ENCODE results near the gene ACOT11.
A peak's percentile ranks its signal among the peaks of the same experiment; 100 is the strongest.
"Not testable (repeated sequence)": the region's sequence is repeated elsewhere in the genome, so short reads cannot be mapped to it uniquely, and the experiment has no call there.

ACOT11 gene

DNA sequence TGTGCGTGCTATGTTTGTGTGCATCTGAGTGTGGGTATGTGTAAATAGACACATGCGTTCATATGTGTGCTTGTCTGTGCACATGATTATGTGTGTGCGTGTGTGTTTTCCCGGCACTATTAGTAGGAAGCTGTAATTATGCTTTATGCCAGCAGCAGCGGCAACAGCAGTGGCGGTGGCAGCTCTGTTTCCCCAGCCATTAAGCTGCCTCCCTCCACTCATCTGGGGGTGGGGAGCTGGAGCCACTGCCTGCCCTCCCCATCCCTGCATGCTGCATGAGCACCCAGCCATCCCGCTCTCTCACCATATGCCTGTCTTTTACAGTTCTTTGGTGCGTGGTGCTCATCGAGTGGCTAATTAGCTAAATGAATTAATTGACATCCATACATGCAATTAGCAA, 30.5 kb upstream of the ACOT11 start:
- DNase-seq = no peak
- TF ChIP-seq POLR2A (IDR thresholded peaks at IDR 0.05; ENCODE audit: low read length) (no peak), GATA1 (IDR thresholded peaks at IDR 0.05; ENCODE audit: low read depth, low read length) (no peak)

DNA sequence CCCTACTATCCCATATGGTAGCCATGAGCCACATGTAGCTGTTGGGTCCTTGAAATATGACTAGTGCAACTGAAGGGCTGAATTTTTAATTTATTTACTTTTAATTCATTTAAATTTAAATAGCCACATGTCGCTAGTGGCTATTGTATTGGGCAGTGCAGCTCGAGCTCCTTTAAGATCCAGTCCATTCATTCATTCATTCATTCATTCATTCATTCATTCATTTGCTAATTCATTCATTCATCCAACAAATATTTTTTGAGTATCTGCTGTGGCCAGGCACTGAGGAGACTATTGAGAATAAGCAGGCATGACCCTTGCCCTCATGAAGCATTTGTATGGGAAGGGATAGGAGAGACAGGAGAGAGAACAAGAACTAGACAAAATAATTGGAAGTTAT, 29.5 kb upstream of the ACOT11 start:
- no peak for DNase-seq
- no peak for TF ChIP-seq GATA1 (IDR thresholded peaks at IDR 0.05; ENCODE audit: low read depth, low read length)
- TF ChIP-seq POLR2A (IDR thresholded peaks at IDR 0.05; ENCODE audit: low read length) = no peak

DNA sequence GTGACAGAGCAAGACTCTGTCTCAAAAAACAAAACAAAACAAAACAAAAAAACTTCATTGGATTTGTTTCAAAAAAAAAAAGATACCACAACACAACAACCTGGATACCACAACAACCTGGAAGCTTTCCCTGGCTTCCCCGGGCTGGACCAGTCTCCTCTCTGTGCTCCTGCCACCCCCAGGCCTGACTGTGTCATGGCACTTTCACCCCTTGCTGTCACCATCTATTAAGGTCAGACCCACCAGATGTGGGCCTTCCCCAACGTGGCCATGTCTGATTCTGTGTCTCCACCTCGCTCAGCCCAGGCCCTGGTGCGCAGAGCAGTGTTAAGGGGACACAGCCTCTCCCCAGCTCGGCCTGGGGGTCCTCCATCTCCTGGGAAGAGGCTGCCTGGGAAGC, 28.3 kb upstream of the ACOT11 start:
- peak in 1 of 2 experiments; percentile 13 for DNase-seq

GRCh38 chr1:54520631-54521321, 27.3 kb upstream of the ACOT11 start:
- DNase-seq = no peak
- no peak for TF ChIP-seq GATA1 (IDR thresholded peaks at IDR 0.05; ENCODE audit: low read depth, low read length)

More for the DNA sequence above, 28.3 kb upstream of the ACOT11 start:
- TF ChIP-seq GATA1 (IDR thresholded peaks at IDR 0.05; ENCODE audit: low read depth, low read length) = no peak
- no peak for TF ChIP-seq POLR2A (IDR thresholded peaks at IDR 0.05; ENCODE audit: low read length)

DNA sequence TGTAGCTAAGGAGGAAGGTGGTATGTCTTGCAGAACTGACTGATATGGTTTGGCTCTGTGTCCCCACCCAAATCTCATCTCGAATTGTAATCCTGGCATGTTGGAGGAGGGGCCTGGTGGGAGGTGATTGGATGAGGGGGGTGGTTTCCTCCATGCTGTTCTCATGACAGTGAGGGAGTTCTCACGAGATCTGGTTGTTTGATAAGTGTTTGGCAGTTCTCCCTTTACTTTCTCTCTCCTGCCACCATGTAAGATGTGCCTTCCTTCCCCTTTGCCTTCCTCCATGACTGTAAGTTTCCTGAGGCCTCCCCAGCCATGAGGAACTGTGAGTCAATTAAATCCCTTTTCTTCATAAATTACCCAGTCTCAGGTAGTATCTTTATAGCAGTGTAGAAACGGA, 21.5 kb upstream of the ACOT11 start:
- DNase-seq = not testable (repeated sequence)

- no peak for TF ChIP-seq GATA1 (IDR thresholded peaks at IDR 0.05; ENCODE audit: low read depth, low read length)
- no peak for TF ChIP-seq POLR2A (IDR thresholded peaks at IDR 0.05; ENCODE audit: low read length)
- DNase-seq = no peak
Observed at GRCh38 chr1:54528613-54529012, 19.4 kb upstream of the ACOT11 start.

DNA sequence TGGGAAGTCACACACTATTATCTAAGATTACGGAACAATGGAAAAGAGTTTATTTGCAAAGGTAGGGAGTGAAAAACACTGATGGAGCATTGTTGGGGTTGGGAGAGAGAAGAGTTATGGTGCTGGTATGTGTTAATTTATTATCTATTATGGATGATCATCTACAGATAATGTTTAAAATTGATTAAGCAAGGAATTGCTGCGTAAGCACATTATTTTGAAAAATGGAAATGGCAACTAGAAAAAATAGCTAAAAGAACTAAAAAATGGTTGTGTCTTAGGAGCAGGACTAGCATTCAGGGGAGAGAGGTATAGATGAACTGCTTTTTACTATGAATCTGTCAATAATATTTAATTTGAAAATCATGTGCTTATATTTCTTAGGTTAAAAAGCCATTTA, 16.0 kb upstream of the ACOT11 start:
- DNase-seq = no peak
- TF ChIP-seq POLR2A (IDR thresholded peaks at IDR 0.05; ENCODE audit: low read length) = no peak

DNA sequence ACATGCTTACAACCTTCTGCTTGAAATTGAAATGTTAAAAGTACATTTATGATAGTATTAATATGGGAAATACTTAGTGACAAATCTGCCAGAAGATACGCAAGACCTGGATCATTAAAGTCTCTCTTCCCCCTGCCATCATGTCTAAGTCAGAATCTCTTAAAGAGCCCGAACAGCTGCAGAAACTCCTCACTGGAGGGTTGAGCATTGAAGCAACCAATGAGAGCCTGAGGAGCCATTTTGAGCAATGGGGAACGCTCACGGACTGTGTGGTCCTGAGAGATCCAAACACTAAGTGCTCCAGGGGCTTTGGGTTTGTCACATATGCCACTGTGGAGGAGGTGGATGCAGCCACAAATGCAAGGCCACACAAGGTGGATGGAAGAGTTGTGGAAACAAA, 11.4 kb upstream of the ACOT11 start:
- not testable (repeated sequence) for DNase-seq

DNA sequence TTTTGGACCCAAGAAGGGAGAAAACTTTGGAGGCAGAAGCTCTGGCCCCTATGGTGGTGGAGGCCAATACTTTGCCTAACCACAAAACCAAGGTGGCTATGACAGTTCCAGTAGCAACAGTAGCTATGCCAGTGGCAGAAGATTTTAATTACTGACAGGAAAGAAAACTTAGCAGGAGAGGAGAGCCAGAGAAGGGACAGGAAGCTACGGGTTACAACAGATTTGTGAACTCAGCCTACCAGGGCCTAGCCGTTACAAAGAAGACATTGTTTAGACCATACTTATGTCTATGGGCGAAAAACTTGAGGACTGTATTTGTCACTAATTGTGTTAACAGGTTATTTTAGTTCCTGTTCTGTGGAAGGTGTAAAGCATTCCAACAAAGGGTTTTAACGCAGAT, 10.4 kb upstream of the ACOT11 start:
- TF ChIP-seq POLR2A (IDR thresholded peaks at IDR 0.05; ENCODE audit: low read length) (no peak), GATA1 (IDR thresholded peaks at IDR 0.05; ENCODE audit: low read depth, low read length) (no peak)

DNA sequence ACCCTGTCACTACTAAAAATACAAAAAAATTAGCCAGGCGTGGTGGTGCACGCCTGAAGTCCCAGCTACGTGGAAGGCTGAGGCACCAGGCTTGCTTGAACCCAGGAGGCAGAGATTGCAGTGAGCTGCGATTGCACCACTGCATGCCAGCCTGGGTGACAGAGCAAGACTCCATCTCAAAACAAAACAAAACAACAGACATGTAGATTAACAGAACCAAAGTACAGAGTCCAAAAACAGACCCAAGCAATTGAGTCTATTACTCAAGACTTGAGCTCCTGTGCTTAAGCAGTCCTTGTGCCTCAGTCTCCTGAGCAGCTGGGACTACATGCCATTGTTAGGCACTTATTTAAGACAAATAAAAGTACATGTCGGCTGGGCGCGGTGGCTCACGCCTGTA, 9.5 kb upstream of the ACOT11 start:
- TF ChIP-seq GATA1 (IDR thresholded peaks at IDR 0.05; ENCODE audit: low read depth, low read length) (no peak), POLR2A (IDR thresholded peaks at IDR 0.05; ENCODE audit: low read length) (no peak)

More for the DNA sequence above, 10.4 kb upstream of the ACOT11 start:
- no peak for DNase-seq

DNA sequence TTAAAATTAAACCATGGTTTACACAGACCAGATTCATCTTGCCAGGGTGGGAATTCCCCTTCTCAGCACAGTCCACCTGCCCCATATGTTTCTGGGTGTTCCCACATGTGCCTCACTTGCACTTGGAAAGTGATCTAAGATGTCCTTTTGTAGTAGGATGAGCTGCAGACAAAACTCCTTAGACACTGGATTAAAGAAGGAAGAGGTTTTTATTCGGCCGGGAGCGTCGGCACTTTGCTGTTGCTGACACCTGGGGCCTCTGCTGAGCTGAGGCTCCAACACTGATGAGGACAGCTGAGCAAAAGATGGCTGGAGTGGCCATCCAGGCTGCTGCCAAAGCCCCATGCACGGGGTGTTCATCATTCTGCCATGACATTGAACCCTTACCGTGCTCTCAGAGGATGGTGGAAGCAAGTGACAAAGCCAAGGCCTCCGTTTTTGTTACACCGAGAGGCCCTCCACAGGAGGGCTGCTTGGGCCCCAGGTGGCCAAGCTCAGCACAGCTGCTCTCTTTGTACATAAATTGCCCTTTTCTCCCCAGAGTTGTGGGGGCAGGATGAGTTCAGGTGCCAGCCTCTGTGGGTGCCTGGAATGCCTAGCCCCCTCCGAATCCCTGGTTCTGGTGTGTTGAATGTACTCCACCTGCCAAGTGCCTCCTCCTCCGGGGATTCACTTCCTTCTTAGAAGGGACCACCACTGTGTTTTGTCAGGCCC, 7.3 kb upstream of the ACOT11 start:
- DNase-seq = no peak
- TF ChIP-seq GATA1 (IDR thresholded peaks at IDR 0.05; ENCODE audit: low read depth, low read length) (no peak), POLR2A (IDR thresholded peaks at IDR 0.05; ENCODE audit: low read length) (no peak)

More for the DNA sequence above, 9.5 kb upstream of the ACOT11 start:
- DNase-seq = no peak

GRCh38 chr1:54542120-54542961, 5.7 kb upstream of the ACOT11 start:
- DNase-seq = peak; percentile 59

DNA sequence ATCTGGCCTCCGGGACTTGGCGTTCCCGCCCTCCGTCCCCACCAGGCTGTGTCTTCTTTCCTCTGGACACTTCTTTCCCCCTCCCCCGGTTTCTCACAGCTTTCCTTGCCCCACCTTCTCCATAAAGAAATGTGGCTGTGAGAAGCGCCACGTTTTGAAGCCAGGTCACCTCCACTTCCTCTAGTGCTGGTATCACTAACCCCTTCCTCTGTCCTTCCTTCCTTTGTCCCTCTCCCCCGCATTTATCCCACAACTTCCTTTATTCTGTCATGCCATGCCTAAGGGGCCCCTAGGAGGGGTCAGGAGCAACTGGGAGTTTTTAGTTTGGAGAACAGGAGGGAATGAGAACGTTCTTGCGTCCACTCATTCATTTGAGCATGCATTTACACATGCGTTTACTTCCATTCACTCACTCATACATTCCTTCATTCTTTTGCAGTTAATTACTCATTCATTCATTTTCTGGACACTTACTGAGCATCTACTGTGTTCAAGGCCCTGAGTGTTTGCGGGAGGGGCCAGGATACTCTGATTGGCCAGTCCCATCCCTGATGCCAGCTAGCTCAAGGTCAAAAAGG, 5.0 kb upstream of the ACOT11 start:
- no peak for DNase-seq
- no peak for TF ChIP-seq POLR2A (IDR thresholded peaks at IDR 0.05; ENCODE audit: low read length)
- TF ChIP-seq GATA1 (IDR thresholded peaks at IDR 0.05; ENCODE audit: low read depth, low read length) = no peak

More at GRCh38 chr1:54542120-54542961, 5.7 kb upstream of the ACOT11 start:
- no peak for TF ChIP-seq GATA1 (IDR thresholded peaks at IDR 0.05; ENCODE audit: low read depth, low read length)
- TF ChIP-seq POLR2A (IDR thresholded peaks at IDR 0.05; ENCODE audit: low read length) = no peak
